Neural cell (in vitro differentiated cells): ENCODE data around the gene TBC1D5.
A peak's percentile ranks its signal among the peaks of the same experiment; 100 is the strongest.

Experiments
- EP300 ChIP-seq: fragments of 450-650 bp; conservative IDR thresholded peaks from 2 replicates; pipeline ENCODE4 v1.6.1; 2014; ENCODE audit warnings: antibody characterized with exemption, mild to moderate bottlenecking, moderate library complexity; ENCODE audit not compliant: poor library complexity, severe bottlenecking
- SMC3 ChIP-seq: fragments of 450-650 bp; conservative IDR thresholded peaks from 2 replicates; pipeline ENCODE4 v1.6.1; 2014; ENCODE audit warnings: antibody characterized with exemption, mild to moderate bottlenecking, moderate library complexity; ENCODE audit not compliant: poor library complexity
- TF ChIP-seq, protein P1 (sequence below): fragments of 450-650 bp; IDR thresholded peaks from 2 replicates; pipeline ENCODE4 v1.5.1; 2014; ENCODE audit warnings: antibody characterized with exemption, mild to moderate bottlenecking, moderate library complexity; ENCODE audit not compliant: poor library complexity, severe bottlenecking
- TF ChIP-seq, protein P2 (sequence below): IDR thresholded peaks from 2 replicates; pipeline ENCODE4 v1.6.1; 2012; ENCODE audit warnings: borderline replicate concordance

DNA sequence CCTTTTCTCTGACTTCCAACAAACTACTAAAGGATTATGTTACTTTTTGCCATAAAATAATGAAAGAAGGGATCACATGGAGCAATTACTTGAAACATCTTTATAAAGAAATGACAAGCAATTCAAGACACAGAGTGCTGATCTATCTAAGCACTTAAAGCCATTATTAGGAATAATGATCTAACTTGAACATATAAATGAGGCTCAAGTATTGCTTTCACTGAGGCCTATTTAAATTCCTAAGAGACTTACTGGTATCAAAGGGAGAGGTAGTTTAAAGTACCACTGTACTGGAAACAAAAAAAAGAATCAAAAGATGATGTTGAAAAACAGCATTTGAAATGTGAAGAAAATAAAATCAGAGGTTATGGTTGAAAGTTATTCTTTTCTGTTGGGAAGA lies 482.2 kb downstream of the TBC1D5 start:
- TF ChIP-seq EP300 (peak; percentile 77), SMC3 (no peak)
- TF ChIP-seq, protein P1, sequence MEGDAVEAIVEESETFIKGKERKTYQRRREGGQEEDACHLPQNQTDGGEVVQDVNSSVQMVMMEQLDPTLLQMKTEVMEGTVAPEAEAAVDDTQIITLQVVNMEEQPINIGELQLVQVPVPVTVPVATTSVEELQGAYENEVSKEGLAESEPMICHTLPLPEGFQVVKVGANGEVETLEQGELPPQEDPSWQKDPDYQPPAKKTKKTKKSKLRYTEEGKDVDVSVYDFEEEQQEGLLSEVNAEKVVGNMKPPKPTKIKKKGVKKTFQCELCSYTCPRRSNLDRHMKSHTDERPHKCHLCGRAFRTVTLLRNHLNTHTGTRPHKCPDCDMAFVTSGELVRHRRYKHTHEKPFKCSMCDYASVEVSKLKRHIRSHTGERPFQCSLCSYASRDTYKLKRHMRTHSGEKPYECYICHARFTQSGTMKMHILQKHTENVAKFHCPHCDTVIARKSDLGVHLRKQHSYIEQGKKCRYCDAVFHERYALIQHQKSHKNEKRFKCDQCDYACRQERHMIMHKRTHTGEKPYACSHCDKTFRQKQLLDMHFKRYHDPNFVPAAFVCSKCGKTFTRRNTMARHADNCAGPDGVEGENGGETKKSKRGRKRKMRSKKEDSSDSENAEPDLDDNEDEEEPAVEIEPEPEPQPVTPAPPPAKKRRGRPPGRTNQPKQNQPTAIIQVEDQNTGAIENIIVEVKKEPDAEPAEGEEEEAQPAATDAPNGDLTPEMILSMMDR, result no peak
- TF ChIP-seq, protein P2, sequence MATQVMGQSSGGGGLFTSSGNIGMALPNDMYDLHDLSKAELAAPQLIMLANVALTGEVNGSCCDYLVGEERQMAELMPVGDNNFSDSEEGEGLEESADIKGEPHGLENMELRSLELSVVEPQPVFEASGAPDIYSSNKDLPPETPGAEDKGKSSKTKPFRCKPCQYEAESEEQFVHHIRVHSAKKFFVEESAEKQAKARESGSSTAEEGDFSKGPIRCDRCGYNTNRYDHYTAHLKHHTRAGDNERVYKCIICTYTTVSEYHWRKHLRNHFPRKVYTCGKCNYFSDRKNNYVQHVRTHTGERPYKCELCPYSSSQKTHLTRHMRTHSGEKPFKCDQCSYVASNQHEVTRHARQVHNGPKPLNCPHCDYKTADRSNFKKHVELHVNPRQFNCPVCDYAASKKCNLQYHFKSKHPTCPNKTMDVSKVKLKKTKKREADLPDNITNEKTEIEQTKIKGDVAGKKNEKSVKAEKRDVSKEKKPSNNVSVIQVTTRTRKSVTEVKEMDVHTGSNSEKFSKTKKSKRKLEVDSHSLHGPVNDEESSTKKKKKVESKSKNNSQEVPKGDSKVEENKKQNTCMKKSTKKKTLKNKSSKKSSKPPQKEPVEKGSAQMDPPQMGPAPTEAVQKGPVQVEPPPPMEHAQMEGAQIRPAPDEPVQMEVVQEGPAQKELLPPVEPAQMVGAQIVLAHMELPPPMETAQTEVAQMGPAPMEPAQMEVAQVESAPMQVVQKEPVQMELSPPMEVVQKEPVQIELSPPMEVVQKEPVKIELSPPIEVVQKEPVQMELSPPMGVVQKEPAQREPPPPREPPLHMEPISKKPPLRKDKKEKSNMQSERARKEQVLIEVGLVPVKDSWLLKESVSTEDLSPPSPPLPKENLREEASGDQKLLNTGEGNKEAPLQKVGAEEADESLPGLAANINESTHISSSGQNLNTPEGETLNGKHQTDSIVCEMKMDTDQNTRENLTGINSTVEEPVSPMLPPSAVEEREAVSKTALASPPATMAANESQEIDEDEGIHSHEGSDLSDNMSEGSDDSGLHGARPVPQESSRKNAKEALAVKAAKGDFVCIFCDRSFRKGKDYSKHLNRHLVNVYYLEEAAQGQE, result peak; percentile 65
